ENCODE results near the gene NR0B2.

The NR0B2 gene

DNA sequence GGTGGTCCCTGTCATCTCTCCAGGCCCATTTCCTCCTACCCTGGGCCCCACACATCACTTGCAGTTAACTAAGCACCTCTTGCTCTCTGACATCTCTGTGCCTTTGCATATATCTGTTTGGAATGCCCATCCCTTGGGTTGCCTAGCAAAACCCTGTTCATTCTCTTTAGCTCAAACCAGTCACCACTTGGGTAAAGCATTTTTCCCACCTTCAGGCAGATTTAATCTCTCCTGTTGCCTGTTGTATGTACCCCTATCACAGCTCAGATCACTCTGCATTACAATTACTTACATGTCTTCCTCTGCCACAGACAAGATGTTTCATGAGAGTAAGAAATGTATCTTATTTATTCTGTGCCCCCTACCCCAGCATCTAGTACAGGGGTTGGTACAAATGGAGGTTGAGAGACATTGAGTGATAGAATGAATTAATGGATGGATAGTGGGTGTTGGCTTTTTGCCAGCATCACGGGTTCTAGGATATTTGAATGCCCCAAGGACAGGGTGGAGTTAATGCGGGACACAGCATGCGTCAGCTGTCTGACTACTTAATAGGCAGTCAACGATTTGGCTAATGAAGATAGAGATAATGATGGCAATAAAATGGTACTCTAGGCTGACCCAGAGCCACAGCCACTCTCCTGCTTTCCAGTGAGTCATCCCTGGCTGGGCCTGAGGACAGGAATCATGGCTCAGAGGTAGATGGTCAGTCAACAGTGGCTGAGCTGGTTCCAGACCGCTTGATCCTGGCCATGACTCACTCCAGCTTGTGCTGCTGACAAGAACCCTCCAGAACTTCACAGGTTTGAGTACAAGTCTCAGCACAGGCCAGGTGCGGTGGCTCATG, 6.5 kb downstream of the NR0B2 start:
- no peak overlapping the region for H3K4me3 ChIP-seq (ENCODE audit: low read length)
- DNase-seq (ENCODE audit: low read depth), result peak; percentile 95
- TF ChIP-seq, protein P1, sequence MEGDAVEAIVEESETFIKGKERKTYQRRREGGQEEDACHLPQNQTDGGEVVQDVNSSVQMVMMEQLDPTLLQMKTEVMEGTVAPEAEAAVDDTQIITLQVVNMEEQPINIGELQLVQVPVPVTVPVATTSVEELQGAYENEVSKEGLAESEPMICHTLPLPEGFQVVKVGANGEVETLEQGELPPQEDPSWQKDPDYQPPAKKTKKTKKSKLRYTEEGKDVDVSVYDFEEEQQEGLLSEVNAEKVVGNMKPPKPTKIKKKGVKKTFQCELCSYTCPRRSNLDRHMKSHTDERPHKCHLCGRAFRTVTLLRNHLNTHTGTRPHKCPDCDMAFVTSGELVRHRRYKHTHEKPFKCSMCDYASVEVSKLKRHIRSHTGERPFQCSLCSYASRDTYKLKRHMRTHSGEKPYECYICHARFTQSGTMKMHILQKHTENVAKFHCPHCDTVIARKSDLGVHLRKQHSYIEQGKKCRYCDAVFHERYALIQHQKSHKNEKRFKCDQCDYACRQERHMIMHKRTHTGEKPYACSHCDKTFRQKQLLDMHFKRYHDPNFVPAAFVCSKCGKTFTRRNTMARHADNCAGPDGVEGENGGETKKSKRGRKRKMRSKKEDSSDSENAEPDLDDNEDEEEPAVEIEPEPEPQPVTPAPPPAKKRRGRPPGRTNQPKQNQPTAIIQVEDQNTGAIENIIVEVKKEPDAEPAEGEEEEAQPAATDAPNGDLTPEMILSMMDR (IDR thresholded peaks at IDR 0.05; ENCODE audit: insufficient read depth, low read depth, low read length, missing control alignments), result no peak

- DNase-seq (ENCODE audit: low read depth), result no peak
- H3K4me3 ChIP-seq (ENCODE audit: low read length), result peak overlapping the region; percentile 84
- TF ChIP-seq, protein P1 (IDR thresholded peaks at IDR 0.05; ENCODE audit: insufficient read depth, low read depth, low read length, missing control alignments), result no peak
Measured at GRCh38 chr1:26900815-26901511, 12.8 kb downstream of the NR0B2 start.

DNA sequence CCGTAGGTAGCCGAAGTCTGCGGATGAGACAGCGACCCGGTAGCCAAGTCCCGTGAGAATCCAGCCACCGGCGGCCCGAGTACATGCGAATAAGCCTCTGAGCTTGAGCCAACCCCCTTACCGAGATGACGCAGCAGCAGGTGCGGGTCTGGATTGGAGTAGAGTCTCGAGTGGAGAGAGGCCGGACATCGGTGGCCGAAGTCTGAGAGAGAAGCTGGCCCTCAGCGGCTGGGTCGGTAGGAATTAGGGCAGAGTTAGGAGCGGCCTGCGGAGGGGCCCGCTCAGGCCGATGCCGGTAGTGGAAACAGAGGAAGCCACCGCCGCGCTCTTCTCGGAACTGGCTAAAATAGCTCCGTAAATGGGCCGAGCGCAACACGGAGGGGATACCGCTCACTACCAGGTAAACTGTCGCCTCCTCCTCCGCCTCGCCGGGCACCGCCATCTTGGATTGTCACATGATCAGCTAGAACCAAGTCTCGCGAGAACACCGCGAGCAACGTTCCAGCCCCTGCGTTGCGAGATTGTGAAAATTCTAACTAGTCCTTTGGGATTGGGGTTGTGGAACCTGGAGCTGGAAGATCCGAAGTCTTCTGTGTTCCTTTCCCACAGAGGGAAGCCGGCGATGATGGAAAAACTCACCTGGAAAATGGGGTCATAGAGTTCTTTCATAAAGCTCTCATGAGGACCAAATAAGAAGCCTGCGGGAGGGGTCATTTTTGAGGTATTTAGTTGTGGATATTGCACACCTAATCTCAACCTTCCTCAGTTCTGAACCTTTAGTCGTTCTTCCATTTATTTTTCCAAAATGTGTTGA, 13.6 kb downstream of the NR0B2 start, which contains the start of gene GPATCH3:
Gene GPATCH3, minus strand, starts transcription at position 467 of the 814 bp plus-strand sequence. Its CDS starts 25 bp downstream, at position 442.
- peak; percentile 94 for DNase-seq (ENCODE audit: low read depth)
- peak within 1 kb of the TSS; percentile 84 for H3K4me3 ChIP-seq (ENCODE audit: low read length)
- TF ChIP-seq, protein P1 (IDR thresholded peaks at IDR 0.05; ENCODE audit: insufficient read depth, low read depth, low read length, missing control alignments), result no peak

DNA sequence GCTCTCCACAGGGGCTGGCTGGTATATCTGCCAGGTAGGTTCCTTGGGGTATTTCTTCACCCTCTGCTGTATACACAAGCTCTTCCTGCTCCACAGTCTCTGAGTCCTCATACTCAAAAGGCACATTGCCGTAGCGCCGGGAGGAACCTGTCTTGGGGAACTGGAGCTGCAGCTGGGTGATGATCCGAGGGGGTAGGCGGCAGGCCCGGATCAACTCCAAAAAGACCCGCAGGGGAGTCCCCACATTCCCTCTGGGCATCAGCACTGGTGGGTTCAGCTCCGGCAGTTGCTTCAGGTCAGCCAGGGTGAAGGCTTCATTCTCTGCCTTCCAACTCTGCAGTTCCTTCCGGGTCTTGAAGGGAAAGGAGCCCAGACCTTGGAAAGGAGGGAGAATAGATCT, 16.4 kb downstream of the NR0B2 start:
- TF ChIP-seq, protein P1 (IDR thresholded peaks at IDR 0.05; ENCODE audit: insufficient read depth, low read depth, low read length, missing control alignments), result no peak

GRCh38 chr1:26894263-26894662, 19.5 kb downstream of the NR0B2 start:
- H3K4me3 ChIP-seq (ENCODE audit: low read length), result no peak overlapping the region
- peak; percentile 89 for DNase-seq (ENCODE audit: low read depth)
- TF ChIP-seq, protein P1 (IDR thresholded peaks at IDR 0.05; ENCODE audit: insufficient read depth, low read depth, low read length, missing control alignments), result no peak

More for the DNA sequence above, 16.4 kb downstream of the NR0B2 start:
- no peak for DNase-seq (ENCODE audit: low read depth)
- H3K4me3 ChIP-seq (ENCODE audit: low read length), result no peak overlapping the region

DNA sequence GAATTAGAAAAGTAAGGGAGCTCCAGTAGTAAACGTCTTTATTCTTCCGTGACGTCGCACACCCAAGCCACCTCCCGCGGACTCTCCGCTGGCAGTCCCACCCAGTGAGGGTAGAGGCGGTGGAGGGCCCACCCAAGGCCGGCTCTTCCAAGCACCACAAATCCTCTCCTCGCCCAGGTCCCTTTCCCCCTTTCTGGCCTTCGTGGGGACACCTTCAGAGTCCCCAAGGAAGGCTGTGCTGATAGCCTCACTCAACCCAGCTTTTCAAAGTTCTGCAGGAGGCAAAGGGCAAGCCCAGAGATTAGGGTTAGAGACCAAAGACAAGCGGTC, 23.3 kb downstream of the NR0B2 start:
- peak overlapping the region; percentile 81 for H3K4me3 ChIP-seq (ENCODE audit: low read length)
- no peak for DNase-seq (ENCODE audit: low read depth)
- TF ChIP-seq, protein P1 (IDR thresholded peaks at IDR 0.05; ENCODE audit: insufficient read depth, low read depth, low read length, missing control alignments), result no peak

Data from epithelial cell of esophagus (primary cell).